Keratinocyte (primary cell): ENCODE data around the gene SBK2. TPM values are rescaled to one million over a fixed set of nuclear protein-coding genes. Genes with fewer than 3 reads are reported as not detected.

Source experiments
- DNase-seq: peaks from one replicate; pipeline ENCODE4 v3.0.0-alpha.2; 2011; ENCODE audit warnings: low read depth, missing footprints, low spot score
- FAIRE-seq: peaks from 2 replicates; lab custom pipeline; 2011; peaks lifted over from hg19 to GRCh38; lab: Jason Lieb, UNC
- H2AFZ ChIP-seq: 2 replicates; pipeline ENCODE4 v1.6.0; 2012; ENCODE audit warnings: low read length, control low read depth, inconsistent platforms; ENCODE audit not compliant: control insufficient read depth
- H3K27ac ChIP-seq: 2 replicates; pipeline ENCODE4 v1.5.1; 2011; ENCODE audit warnings: low read length; ENCODE audit not compliant: control insufficient read depth, insufficient read depth
- H3K27me3 ChIP-seq: 3 replicates; pipeline ENCODE4 v1.6.0; 2011; ENCODE audit warnings: low read length; ENCODE audit not compliant: control insufficient read depth, insufficient read depth; ENCODE audit errors: extremely low read depth
- H3K36me3 ChIP-seq, 2 experiments: 2 replicates in 1 of 2; 3 replicates in 1 of 2; pipeline ENCODE4 v1.5.1; 2011; ENCODE audit warnings: low read length in 2 of 2, mild to moderate bottlenecking in 1 of 2; ENCODE audit not compliant: control insufficient read depth in 2 of 2, insufficient read depth in 2 of 2; ENCODE audit errors: extremely low read depth in 1 of 2
- H3K4me1 ChIP-seq: 3 replicates; pipeline ENCODE4 v1.5.1; 2011; ENCODE audit warnings: low read length; ENCODE audit not compliant: control insufficient read depth, insufficient read depth; ENCODE audit errors: extremely low read depth
- H3K4me2 ChIP-seq: 3 replicates; pipeline ENCODE4 v1.6.0; 2011; ENCODE audit warnings: low read depth, low read length; ENCODE audit not compliant: control insufficient read depth, insufficient read depth; ENCODE audit errors: extremely low read depth
- H3K4me3 ChIP-seq, 3 experiments: fragments of 200-600 bp in 1 of 3; sonication (generic) in 1 of 3; 2 replicates in 2 of 3; 3 replicates in 1 of 3; pipeline ENCODE4 v1.5.1; 2011 to 2016; ENCODE audit warnings: low read length in 3 of 3, mild to moderate bottlenecking in 3 of 3, control low read depth in 2 of 3, inconsistent platforms in 1 of 3, low read depth in 1 of 3, mixed read lengths in 1 of 3, mixed run types in 1 of 3, moderate library complexity in 1 of 3; ENCODE audit not compliant: control insufficient read depth in 2 of 3, insufficient read depth in 2 of 3; ENCODE audit errors: extremely low read depth in 1 of 3
- H3K79me2 ChIP-seq: 2 replicates; pipeline ENCODE4 v1.6.0; 2012; ENCODE audit warnings: low read length; ENCODE audit not compliant: control insufficient read depth, insufficient read depth
- H3K9ac ChIP-seq: 3 replicates; pipeline ENCODE4 v1.6.0; 2011; ENCODE audit warnings: low read length; ENCODE audit not compliant: control insufficient read depth, insufficient read depth; ENCODE audit errors: extremely low read depth
- H3K9me1 ChIP-seq: 3 replicates; pipeline ENCODE4 v1.6.0; 2011; ENCODE audit warnings: low read length; ENCODE audit not compliant: control insufficient read depth, insufficient read depth; ENCODE audit errors: extremely low read depth
- H3K9me3 ChIP-seq: 2 replicates; pipeline ENCODE4 v1.5.1; 2012; ENCODE audit warnings: low read depth, low read length; ENCODE audit not compliant: control insufficient read depth
- H4K20me1 ChIP-seq: 3 replicates; pipeline ENCODE4 v1.6.0; 2011; ENCODE audit warnings: low read length; ENCODE audit not compliant: control insufficient read depth, insufficient read depth; ENCODE audit errors: extremely low read depth
- CTCF ChIP-seq, 3 experiments: IDR thresholded peaks in 1 of 3; conservative IDR thresholded peaks in 1 of 3; optimal IDR thresholded peaks in 1 of 3; 2 replicates in 2 of 3; 3 replicates in 1 of 3; pipeline versions ENCODE3 to v1.5.1; 2011; ENCODE audit warnings: low read length in 3 of 3, mild to moderate bottlenecking in 3 of 3, moderate library complexity in 2 of 3, control low read depth in 1 of 3, inconsistent platforms in 1 of 3; ENCODE audit not compliant: insufficient read depth in 2 of 3; ENCODE audit errors: extremely low read depth in 1 of 3
- EZH2 ChIP-seq: IDR thresholded peaks from one replicate; pipeline ENCODE4 v1.6.1; 2012; ENCODE audit warnings: inconsistent platforms, mild to moderate bottlenecking, low read length, moderate library complexity
- dilution Hi-C: fragments of 300-500 bp; cut with MboI; formaldehyde crosslinking; loops from one replicate; pipeline ENCODE4 v1.7.0; 2020; ENCODE audit warnings: low sequenced_read_pairs; ENCODE audit not compliant: extremely low pct_ligation_motif_present
- polyA plus RNA-seq, 5 experiments: library from polyadenylated mRNA; depleted of rRNA in 3 of 5; stranded (reverse) in 3 of 5; stranded (forward) in 1 of 5; unstranded in 1 of 5; fragments of >200 nt; gene quantifications; 1 replicate in 1 of 5; 2 replicates in 3 of 5; 3 replicates in 1 of 5; pipeline versions ENCODE4 v1.2.1 to v1.2.3, GENCODE V29; 2011 to 2012; ENCODE audit warnings: missing spikeins in 2 of 5, low read depth in 1 of 5, low replicate concordance in 1 of 5

The SBK2 gene
- polyA plus RNA-seq, 1 donor (not counting 4 experiments of a cell fraction or from before 2014, with no cell fraction given), result not detected

- Histone ChIP-seq H3K9me3 (peaks cover 2% of the 10 kb centered on the region), H3K4me1 (no peaks in the 10 kb centered on the region), H3K9me1 (no peaks in the 10 kb centered on the region), H3K36me3 (no peaks in the 10 kb centered on the region), H3K79me2 (no peaks in the 10 kb centered on the region), H3K9ac (peak overlapping the region; percentile 41), H3K4me3 (peak overlapping the region; percentile 39 to 52 (median 43)), H3K27me3 (no peaks in the 10 kb centered on the region), H3K4me2 (peak overlapping the region; percentile 74), H4K20me1 (no peaks in the 10 kb centered on the region), H3K27ac (no peak overlapping the region), H2AFZ (peak overlapping the region; percentile 69)
- peak; percentile 77 for FAIRE-seq
- TF ChIP-seq CTCF (optimal IDR thresholded peaks at IDR 0.05 in 1 of 3, IDR thresholded peaks at IDR 0.05 in 1 of 3, conservative IDR thresholded peaks at IDR 0.05 in 1 of 3; ENCODE audit: extremely low read depth in 1 of 3, insufficient read depth in 2 of 3, low read length in 3 of 3) (peak; percentile 63 to 98 (median 96)), EZH2 (no peak)
- DNase-seq, result peak; percentile 63
- dilution Hi-C loops, result no loop called here
Measured at GRCh38 chr19:55516878-55517620, 19.9 kb downstream of the SBK2 start.

- TF ChIP-seq CTCF (optimal IDR thresholded peaks at IDR 0.05 in 1 of 3, IDR thresholded peaks at IDR 0.05 in 1 of 3, conservative IDR thresholded peaks at IDR 0.05 in 1 of 3; ENCODE audit: extremely low read depth in 1 of 3, insufficient read depth in 2 of 3, low read length in 3 of 3), result no peak
- TF ChIP-seq EZH2, result no peak
Measured at GRCh38 chr19:55508120-55508519, 28.8 kb downstream of the SBK2 start.

More at GRCh38 chr19:55508120-55508519, 28.8 kb downstream of the SBK2 start:
- Histone ChIP-seq H3K36me3 (no peaks in the 10 kb centered on the region), H3K4me3 (no peak overlapping the region), H3K79me2 (no peaks in the 10 kb centered on the region), H3K4me1 (no peaks in the 10 kb centered on the region), H3K9me1 (no peaks in the 10 kb centered on the region), H2AFZ (no peak overlapping the region), H3K9ac (no peak overlapping the region), H3K27me3 (no peaks in the 10 kb centered on the region), H3K27ac (no peak overlapping the region), H4K20me1 (no peaks in the 10 kb centered on the region), H3K4me2 (no peak overlapping the region), H3K9me3 (no peaks in the 10 kb centered on the region)
- no peak for FAIRE-seq
- dilution Hi-C loops, result no loop called here
- no peak for DNase-seq
